ENCODE measurements around the gene TMEM175.

- TF ChIP-seq CTCF (conservative IDR thresholded peaks at IDR 0.05; ENCODE audit: low read depth, low read length) (no peak), EZH2 (IDR thresholded peaks at IDR 0.05; ENCODE audit: borderline replicate concordance, low read depth, low read length, poor library complexity, severe bottlenecking) (no peak)
Observed at GRCh38 chr4:903066-904046, 28.9 kb upstream of the TMEM175 start.
